SK-N-SH (cell line): ENCODE measurements around the gene TULP3. TPM values are rescaled to one million over a fixed set of nuclear protein-coding genes. Genes with fewer than 3 reads are reported as not detected.

Source experiments
- CTCF ChIA-PET: fragments of 300-600, 350-600 bp; formaldehyde crosslinking; extraction: SDS; loops from one replicate; lab custom pipeline; 2021; lab: Yijun Ruan, JAX
- POLR2A ChIA-PET: fragments of 350-600 bp; sonication (Branson Sonifier 250); formaldehyde crosslinking; extraction: SDS; loops from one replicate; lab custom pipeline; 2020; ENCODE audit warnings: antibody characterized with exemption, inconsistent platforms; lab: Yijun Ruan, JAX
- DNase-seq: peaks from one replicate; pipeline ENCODE4 v3.0.0; 2012
- H2AFZ ChIP-seq: fragments of 200-600 bp; sonication (generic); 2 replicates; pipeline ENCODE4 v1.8.1; 2016; ENCODE audit warnings: antibody characterized with exemption, mild to moderate bottlenecking, low read depth
- H3F3A ChIP-seq: fragments of 200-600 bp; sonication (generic); replicated peaks from 2 replicates; pipeline ENCODE3; 2016; ENCODE audit warnings: antibody characterized with exemption, mild to moderate bottlenecking; ENCODE audit not compliant: insufficient read depth
- H3K27ac ChIP-seq, 2 experiments: fragments of 200-500 bp in 1 of 2; fragments of 200-600 bp in 1 of 2; sonication (Bioruptor generic) in 1 of 2; sonication (generic), shearing (Covaris generic) in 1 of 2; 2 replicates each; pipeline versions ENCODE4 v1.5.1 to v1.6.1; 2014 to 2016; ENCODE audit warnings: low read depth in 2 of 2, inconsistent platforms in 1 of 2, low read length in 1 of 2, mild to moderate bottlenecking in 1 of 2, mixed read lengths in 1 of 2
- H3K27me3 ChIP-seq: fragments of 200-600 bp; sonication (generic), shearing (Covaris generic); 2 replicates; pipeline ENCODE4 v1.6.1; 2016; ENCODE audit warnings: mixed run types; ENCODE audit not compliant: insufficient read depth
- H3K36me3 ChIP-seq, 2 experiments: fragments of 200-500 bp in 1 of 2; fragments of 200-600 bp in 1 of 2; sonication (Bioruptor generic) in 1 of 2; sonication (generic) in 1 of 2; replicated peaks in 1 of 2; 2 replicates each; pipeline versions ENCODE3 to v1.5.1; 2014 to 2016; ENCODE audit warnings: low read length in 1 of 2, mild to moderate bottlenecking in 1 of 2; ENCODE audit not compliant: insufficient read depth in 2 of 2, control insufficient read depth in 1 of 2
- H3K4me1 ChIP-seq, 2 experiments: fragments of 200-500 bp in 1 of 2; fragments of 200-600 bp in 1 of 2; sonication (Bioruptor generic) in 1 of 2; sonication (generic), shearing (Covaris generic) in 1 of 2; 2 replicates each; pipeline versions ENCODE4 v1.5.1 to v1.6.1; 2014 to 2016; ENCODE audit warnings: low read depth in 1 of 2, low read length in 1 of 2, mixed run types in 1 of 2; ENCODE audit not compliant: insufficient read depth in 2 of 2, control insufficient read depth in 1 of 2
- H3K4me2 ChIP-seq: fragments of 200-600 bp; sonication (generic), shearing (Covaris generic); 2 replicates; pipeline ENCODE4 v1.6.1; 2017; ENCODE audit warnings: mixed run types
- H3K4me3 ChIP-seq, 2 experiments: fragments of 200-500 bp in 1 of 2; fragments of 200-600 bp in 1 of 2; sonication (Bioruptor generic) in 1 of 2; sonication (generic), shearing (Covaris generic) in 1 of 2; 2 replicates each; pipeline versions ENCODE4 v1.5.1 to v1.8.1; 2014 to 2016; ENCODE audit warnings: low read depth in 2 of 2, inconsistent platforms in 1 of 2, low read length in 1 of 2, mild to moderate bottlenecking in 1 of 2, mixed read lengths in 1 of 2, moderate library complexity in 1 of 2
- H3K79me2 ChIP-seq: fragments of 200-600 bp; sonication (generic); 2 replicates; pipeline ENCODE4 v1.8.1; 2017; ENCODE audit warnings: mild to moderate bottlenecking; ENCODE audit not compliant: insufficient read depth
- H3K9ac ChIP-seq: fragments of 200-600 bp; sonication (generic); 2 replicates; pipeline ENCODE4 v1.6.1; 2017; ENCODE audit warnings: mixed run types
- H3K9me2 ChIP-seq: fragments of 200-600 bp; sonication (generic); 2 replicates; pipeline ENCODE4 v1.6.1; 2017; ENCODE audit warnings: mixed run types
- H3K9me3 ChIP-seq: fragments of 200-600 bp; sonication (generic); 2 replicates; pipeline ENCODE4 v1.6.1; 2017; ENCODE audit warnings: mixed run types, mild to moderate bottlenecking, moderate library complexity
- H4K20me1 ChIP-seq: fragments of 200-600 bp; sonication (generic); 2 replicates; pipeline ENCODE4 v1.6.1; 2017; ENCODE audit warnings: mild to moderate bottlenecking, mixed run types; ENCODE audit not compliant: insufficient read depth
- EZH2phosphoT487 ChIP-seq: fragments of 200-600 bp; sonication (generic); IDR thresholded peaks from 2 replicates; pipeline ENCODE4 v1.6.1; 2017; ENCODE audit warnings: low read depth, mixed run types, mild to moderate bottlenecking, antibody characterized with exemption, moderate library complexity, borderline replicate concordance
- FOSL2 ChIP-seq: IDR thresholded peaks from 2 replicates; pipeline ENCODE4 v1.4.0; 2012; ENCODE audit warnings: low read depth, mild to moderate bottlenecking, moderate library complexity, borderline replicate concordance
- FOXM1 ChIP-seq: IDR thresholded peaks from 2 replicates; pipeline ENCODE4 v1.4.0; 2012; ENCODE audit warnings: low read depth, mild to moderate bottlenecking
- GABPA ChIP-seq: IDR thresholded peaks from 2 replicates; pipeline ENCODE4 v1.4.0; 2012; ENCODE audit warnings: low read depth, mild to moderate bottlenecking
- MEF2A ChIP-seq: IDR thresholded peaks from 2 replicates; pipeline ENCODE4 v1.4.0; 2012; ENCODE audit warnings: low read depth, borderline replicate concordance
- MXI1 ChIP-seq: IDR thresholded peaks from 2 replicates; pipeline ENCODE4 v1.6.1; 2012; ENCODE audit warnings: mild to moderate bottlenecking, low read depth, low read length, improper control_type of control experiment
- NFIC ChIP-seq: IDR thresholded peaks from 2 replicates; pipeline ENCODE4 v1.4.0; 2012; ENCODE audit warnings: borderline replicate concordance
- NRF1 ChIP-seq: IDR thresholded peaks from 2 replicates; pipeline ENCODE4 v1.6.1; 2012; ENCODE audit warnings: low read depth, mild to moderate bottlenecking, low read length
- POLR2AphosphoS5 ChIP-seq: IDR thresholded peaks from 2 replicates; pipeline ENCODE4 v1.6.1; 2012; ENCODE audit warnings: low read depth, low read length
- RFX5 ChIP-seq: IDR thresholded peaks from 2 replicates; pipeline ENCODE4 v1.6.1; 2012; ENCODE audit warnings: mild to moderate bottlenecking, improper control_type of control experiment, low read length
- SIN3A ChIP-seq: IDR thresholded peaks from 2 replicates; pipeline ENCODE4 v1.6.1; 2012; ENCODE audit warnings: low read depth, mild to moderate bottlenecking, low read length, moderate library complexity, borderline replicate concordance
- SMC3 ChIP-seq: IDR thresholded peaks from 2 replicates; pipeline ENCODE4 v1.6.1; 2012; ENCODE audit warnings: low read depth, low read length, improper control_type of control experiment
- TAF1 ChIP-seq: IDR thresholded peaks from 2 replicates; pipeline ENCODE4 v1.6.1; 2012; ENCODE audit warnings: low read depth, mild to moderate bottlenecking, low read length, moderate library complexity, borderline replicate concordance
- TEAD4 ChIP-seq: IDR thresholded peaks from 2 replicates; pipeline ENCODE4 v1.4.0; 2012; ENCODE audit warnings: mild to moderate bottlenecking, borderline replicate concordance; ENCODE audit not compliant: insufficient read depth
- YY1 ChIP-seq: IDR thresholded peaks from 2 replicates; pipeline ENCODE4 v1.4.0; 2012; ENCODE audit warnings: low read depth, mild to moderate bottlenecking
- WGBS: methylation state at CpG from one replicate; pipeline ENCODE4 v1.1.6; 2017; ENCODE audit warnings: low lambda C conversion rate; 5-methylcytosine and 5-hydroxymethylcytosine counted together
- polyA plus RNA-seq, 3 experiments: library from polyadenylated mRNA; depleted of rRNA; stranded (reverse); fragments of >200 nt; gene quantifications; 2 replicates each; pipeline ENCODE4 v1.2.3, GENCODE V29; 2012
- TF ChIP-seq, protein P1 (sequence below): IDR thresholded peaks from 2 replicates; pipeline ENCODE4 v1.4.0; 2012; ENCODE audit warnings: low read depth, borderline replicate concordance
- TF ChIP-seq, protein P2 (sequence below): fragments of 150-350 bp; IDR thresholded peaks from 2 replicates; pipeline ENCODE4 v1.6.1; 2017; ENCODE audit warnings: antibody characterized with exemption, low read length, low read depth, borderline replicate concordance
- TF ChIP-seq, protein P3 (sequence below): IDR thresholded peaks from 2 replicates; pipeline ENCODE4 v1.4.0; 2012; ENCODE audit warnings: low read depth
- TF ChIP-seq, protein P4 (sequence below): IDR thresholded peaks from 2 replicates; pipeline ENCODE4 v1.4.0; 2012; ENCODE audit warnings: low read depth, borderline replicate concordance
- TF ChIP-seq, protein P5 (sequence below): fragments of 150-350 bp; IDR thresholded peaks from 2 replicates; pipeline ENCODE4 v1.6.1; 2016; ENCODE audit warnings: mild to moderate bottlenecking, low read depth, low read length

TULP3 gene
- polyA plus RNA-seq, 1 of the 3 experiments (the other 2 are of a cell fraction), result 22.6 TPM

DNA sequence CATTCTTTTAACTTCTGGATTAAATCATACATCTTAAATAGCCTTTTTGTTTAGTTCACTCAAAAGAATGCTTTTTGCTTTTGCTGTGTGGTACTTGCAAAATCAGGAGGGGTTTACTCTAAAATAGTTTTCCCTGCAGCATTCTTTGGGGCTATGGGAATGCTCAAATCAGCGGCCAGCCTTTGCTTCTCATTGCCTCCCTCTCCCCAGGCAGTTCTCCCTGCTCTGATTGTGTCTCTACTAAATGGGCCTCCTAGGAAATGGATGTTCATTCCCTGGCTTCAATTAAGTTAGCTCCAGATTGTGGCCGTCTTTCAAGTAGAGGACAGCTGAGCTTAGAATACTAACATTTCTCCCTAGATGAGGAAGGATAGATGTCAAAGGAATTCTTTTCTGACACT lies 4.4 kb downstream of the TULP3 start:
- POLR2A ChIA-PET, result interaction anchor here (0.6 kb wide), 1 partner anchor 183 kb away, joined by 4 read pairs; no protein-coding TSS in a partner anchor
- no peaks in the 10 kb centered on the region for H3K9me2 ChIP-seq
- CTCF ChIA-PET, result interaction anchor here (1.0 to 1.6 kb wide), 3 partner anchors 10 to 50 kb away, joined by 3 to 8 read pairs (median 4); no protein-coding TSS in a partner anchor
- peak; percentile 16 for DNase-seq
- H3K4me1 ChIP-seq, result peaks cover 7 to 25% of the 10 kb centered on the region in 2 experiments; a peak in 2 of 4 replicates
- H3K79me2 ChIP-seq, result peaks cover 91% of the 10 kb centered on the region
- H3K27me3 ChIP-seq, result no peaks in the 10 kb centered on the region
- H2AFZ ChIP-seq, result no peak overlapping the region
- no peaks in the 10 kb centered on the region for H3K9me3 ChIP-seq
- no peak for TF ChIP-seq TAF1
- TF ChIP-seq SIN3A, result no peak
- TF ChIP-seq POLR2AphosphoS5, result no peak
- no peak for TF ChIP-seq EZH2phosphoT487
- no peak for TF ChIP-seq GABPA
- no peak for TF ChIP-seq MXI1
- TF ChIP-seq NFIC, result no peak
- TF ChIP-seq, protein P1, sequence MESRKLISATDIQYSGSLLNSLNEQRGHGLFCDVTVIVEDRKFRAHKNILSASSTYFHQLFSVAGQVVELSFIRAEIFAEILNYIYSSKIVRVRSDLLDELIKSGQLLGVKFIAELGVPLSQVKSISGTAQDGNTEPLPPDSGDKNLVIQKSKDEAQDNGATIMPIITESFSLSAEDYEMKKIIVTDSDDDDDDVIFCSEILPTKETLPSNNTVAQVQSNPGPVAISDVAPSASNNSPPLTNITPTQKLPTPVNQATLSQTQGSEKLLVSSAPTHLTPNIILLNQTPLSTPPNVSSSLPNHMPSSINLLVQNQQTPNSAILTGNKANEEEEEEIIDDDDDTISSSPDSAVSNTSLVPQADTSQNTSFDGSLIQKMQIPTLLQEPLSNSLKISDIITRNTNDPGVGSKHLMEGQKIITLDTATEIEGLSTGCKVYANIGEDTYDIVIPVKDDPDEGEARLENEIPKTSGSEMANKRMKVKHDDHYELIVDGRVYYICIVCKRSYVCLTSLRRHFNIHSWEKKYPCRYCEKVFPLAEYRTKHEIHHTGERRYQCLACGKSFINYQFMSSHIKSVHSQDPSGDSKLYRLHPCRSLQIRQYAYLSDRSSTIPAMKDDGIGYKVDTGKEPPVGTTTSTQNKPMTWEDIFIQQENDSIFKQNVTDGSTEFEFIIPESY, result no peak
- no peak for TF ChIP-seq YY1
- TF ChIP-seq, protein P2, sequence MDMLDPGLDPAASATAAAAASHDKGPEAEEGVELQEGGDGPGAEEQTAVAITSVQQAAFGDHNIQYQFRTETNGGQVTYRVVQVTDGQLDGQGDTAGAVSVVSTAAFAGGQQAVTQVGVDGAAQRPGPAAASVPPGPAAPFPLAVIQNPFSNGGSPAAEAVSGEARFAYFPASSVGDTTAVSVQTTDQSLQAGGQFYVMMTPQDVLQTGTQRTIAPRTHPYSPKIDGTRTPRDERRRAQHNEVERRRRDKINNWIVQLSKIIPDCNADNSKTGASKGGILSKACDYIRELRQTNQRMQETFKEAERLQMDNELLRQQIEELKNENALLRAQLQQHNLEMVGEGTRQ, result no peak
- TF ChIP-seq SMC3, result no peak
- TF ChIP-seq NRF1, result no peak
- TF ChIP-seq TEAD4, result no peak
- no peak for TF ChIP-seq FOXM1
- TF ChIP-seq, protein P3, sequence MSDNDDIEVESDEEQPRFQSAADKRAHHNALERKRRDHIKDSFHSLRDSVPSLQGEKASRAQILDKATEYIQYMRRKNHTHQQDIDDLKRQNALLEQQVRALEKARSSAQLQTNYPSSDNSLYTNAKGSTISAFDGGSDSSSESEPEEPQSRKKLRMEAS, result no peak
- TF ChIP-seq FOSL2, result no peak
- TF ChIP-seq, protein P4, sequence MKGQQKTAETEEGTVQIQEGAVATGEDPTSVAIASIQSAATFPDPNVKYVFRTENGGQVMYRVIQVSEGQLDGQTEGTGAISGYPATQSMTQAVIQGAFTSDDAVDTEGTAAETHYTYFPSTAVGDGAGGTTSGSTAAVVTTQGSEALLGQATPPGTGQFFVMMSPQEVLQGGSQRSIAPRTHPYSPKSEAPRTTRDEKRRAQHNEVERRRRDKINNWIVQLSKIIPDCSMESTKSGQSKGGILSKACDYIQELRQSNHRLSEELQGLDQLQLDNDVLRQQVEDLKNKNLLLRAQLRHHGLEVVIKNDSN, result no peak
- TF ChIP-seq, protein P5, sequence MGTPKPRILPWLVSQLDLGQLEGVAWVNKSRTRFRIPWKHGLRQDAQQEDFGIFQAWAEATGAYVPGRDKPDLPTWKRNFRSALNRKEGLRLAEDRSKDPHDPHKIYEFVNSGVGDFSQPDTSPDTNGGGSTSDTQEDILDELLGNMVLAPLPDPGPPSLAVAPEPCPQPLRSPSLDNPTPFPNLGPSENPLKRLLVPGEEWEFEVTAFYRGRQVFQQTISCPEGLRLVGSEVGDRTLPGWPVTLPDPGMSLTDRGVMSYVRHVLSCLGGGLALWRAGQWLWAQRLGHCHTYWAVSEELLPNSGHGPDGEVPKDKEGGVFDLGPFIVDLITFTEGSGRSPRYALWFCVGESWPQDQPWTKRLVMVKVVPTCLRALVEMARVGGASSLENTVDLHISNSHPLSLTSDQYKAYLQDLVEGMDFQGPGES, result no peak
- TF ChIP-seq RFX5, result no peak
- TF ChIP-seq MEF2A, result no peak
- H3F3A ChIP-seq, result peaks cover 23% of the 10 kb centered on the region
- no peak overlapping the region for H3K9ac ChIP-seq
- no peak overlapping the region for H3K4me2 ChIP-seq
- H4K20me1 ChIP-seq, result peaks cover 52% of the 10 kb centered on the region
- peaks cover 0 to 6% of the 10 kb centered on the region in 2 experiments for H3K36me3 ChIP-seq
- no peak overlapping the region; a peak in 1 of 4 replicates for H3K27ac ChIP-seq
- 75% methylated on average over 2 of the region's 2 CpGs for WGBS
- no peak overlapping the region for H3K4me3 ChIP-seq
